Measurements from ENCODE around the gene H1-8. TPM values are rescaled to one million over a fixed set of nuclear protein-coding genes. Genes with fewer than 3 reads are reported as not detected.

The H1-8 gene
- total RNA-seq, 4 donors from 2014 or later = not detected

DNA sequence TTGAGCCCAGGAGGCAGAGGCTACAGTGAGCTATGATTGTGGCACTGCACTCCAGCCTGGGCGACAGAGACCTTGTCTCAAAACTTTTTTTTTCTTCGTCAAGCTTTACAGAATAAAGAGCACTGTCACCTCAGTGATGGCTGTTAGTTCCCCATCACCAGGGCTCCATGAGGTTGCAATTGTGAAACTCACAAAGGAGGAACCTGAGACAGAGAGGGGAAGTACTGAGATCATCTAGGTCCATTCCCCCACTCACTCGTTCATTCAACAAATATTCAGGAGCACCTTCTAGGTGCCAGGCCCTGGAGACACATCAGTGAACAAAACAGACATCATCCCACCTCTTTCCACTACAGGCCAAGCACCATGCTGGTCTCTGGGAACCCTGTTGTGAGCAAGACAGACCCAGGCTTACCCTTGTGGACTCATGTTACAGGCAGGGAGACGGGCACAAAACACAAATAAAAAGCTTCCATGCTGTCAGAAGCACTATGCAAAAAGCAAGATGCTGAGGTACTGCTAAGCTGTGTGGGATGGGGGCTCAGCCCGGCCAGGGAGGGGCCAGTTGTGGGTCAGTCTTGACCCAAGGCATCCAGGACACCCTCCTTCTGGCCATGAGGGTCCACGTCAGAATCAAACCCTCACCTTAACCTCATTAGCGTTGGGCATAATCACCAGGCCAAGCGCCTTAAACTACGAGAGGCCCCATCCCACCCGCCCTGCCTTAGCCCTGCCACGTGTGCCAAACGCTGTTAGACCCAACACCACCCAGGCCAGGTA is 16.7 kb upstream of the H1-8 start:
- TF ChIP-seq, protein P1, sequence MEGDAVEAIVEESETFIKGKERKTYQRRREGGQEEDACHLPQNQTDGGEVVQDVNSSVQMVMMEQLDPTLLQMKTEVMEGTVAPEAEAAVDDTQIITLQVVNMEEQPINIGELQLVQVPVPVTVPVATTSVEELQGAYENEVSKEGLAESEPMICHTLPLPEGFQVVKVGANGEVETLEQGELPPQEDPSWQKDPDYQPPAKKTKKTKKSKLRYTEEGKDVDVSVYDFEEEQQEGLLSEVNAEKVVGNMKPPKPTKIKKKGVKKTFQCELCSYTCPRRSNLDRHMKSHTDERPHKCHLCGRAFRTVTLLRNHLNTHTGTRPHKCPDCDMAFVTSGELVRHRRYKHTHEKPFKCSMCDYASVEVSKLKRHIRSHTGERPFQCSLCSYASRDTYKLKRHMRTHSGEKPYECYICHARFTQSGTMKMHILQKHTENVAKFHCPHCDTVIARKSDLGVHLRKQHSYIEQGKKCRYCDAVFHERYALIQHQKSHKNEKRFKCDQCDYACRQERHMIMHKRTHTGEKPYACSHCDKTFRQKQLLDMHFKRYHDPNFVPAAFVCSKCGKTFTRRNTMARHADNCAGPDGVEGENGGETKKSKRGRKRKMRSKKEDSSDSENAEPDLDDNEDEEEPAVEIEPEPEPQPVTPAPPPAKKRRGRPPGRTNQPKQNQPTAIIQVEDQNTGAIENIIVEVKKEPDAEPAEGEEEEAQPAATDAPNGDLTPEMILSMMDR (IDR thresholded peaks at IDR 0.05) = no peak
- no peak for TF ChIP-seq POLR2A (IDR thresholded peaks at IDR 0.05)
- Histone ChIP-seq H3K9me3 (no peaks in the 10 kb centered on the region), H3K36me3 (no peaks in the 10 kb centered on the region), H3K4me3 (no peak overlapping the region), H3K27me3 (no peaks in the 10 kb centered on the region), H3K4me1 (peaks cover 0 to 6% (median 0%) of the 10 kb centered on the region in 3 donors), H3K27ac (no peak overlapping the region)
- intact Hi-C loops (cut with DNase I) = no loop called here
- 60 to 70% methylated on average over 5 to 7 of the region's 12 CpGs for WGBS, 2 donors
- no peak for DNase-seq

DNA sequence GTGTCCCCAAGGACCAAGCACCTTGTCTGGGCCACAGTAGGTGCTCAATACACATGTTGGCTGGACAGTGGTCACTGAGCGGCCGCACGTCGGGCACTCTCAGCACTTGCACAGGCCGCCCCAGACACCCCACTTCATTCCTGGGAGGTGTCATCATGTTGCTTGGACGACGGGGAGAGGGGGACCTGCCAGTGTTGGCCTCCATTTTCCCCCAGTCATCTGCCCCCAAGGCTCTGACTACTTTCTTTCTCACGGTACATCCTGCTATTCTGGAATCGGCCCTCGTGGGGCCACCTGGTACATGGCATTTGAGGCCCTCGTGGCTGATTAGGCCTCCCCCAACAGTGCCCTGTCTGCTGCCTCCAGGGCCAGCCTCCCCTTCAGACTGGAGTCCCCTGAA is 15.7 kb upstream of the H1-8 start:
- Histone ChIP-seq H3K27me3 (no peaks in the 10 kb centered on the region), H3K9me3 (no peaks in the 10 kb centered on the region), H3K36me3 (no peaks in the 10 kb centered on the region), H3K4me3 (no peak overlapping the region), H3K4me1 (peaks cover 0 to 6% (median 0%) of the 10 kb centered on the region in 3 donors), H3K27ac (no peak overlapping the region)
- WGBS, 2 donors = 78 to 87% methylated on average over 6 to 9 of the region's 11 CpGs
- TF ChIP-seq, protein P1 (IDR thresholded peaks at IDR 0.05) = no peak
- TF ChIP-seq POLR2A (IDR thresholded peaks at IDR 0.05) = no peak
- intact Hi-C loops (cut with DNase I) = no loop called here
- DNase-seq = no peak

DNA sequence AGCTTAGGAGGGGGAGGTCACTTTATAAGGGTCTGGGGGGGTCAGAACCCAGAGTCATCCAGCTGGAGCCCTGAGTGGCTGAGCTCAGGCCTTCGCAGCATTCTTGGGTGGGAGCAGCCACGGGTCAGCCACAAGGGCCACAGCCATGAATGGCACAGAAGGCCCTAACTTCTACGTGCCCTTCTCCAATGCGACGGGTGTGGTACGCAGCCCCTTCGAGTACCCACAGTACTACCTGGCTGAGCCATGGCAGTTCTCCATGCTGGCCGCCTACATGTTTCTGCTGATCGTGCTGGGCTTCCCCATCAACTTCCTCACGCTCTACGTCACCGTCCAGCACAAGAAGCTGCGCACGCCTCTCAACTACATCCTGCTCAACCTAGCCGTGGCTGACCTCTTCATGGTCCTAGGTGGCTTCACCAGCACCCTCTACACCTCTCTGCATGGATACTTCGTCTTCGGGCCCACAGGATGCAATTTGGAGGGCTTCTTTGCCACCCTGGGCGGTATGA is 14.3 kb upstream of the H1-8 start, which contains the start of gene RHO:
TSS of gene RHO (plus strand) at position 51 of the 512 bp plus-strand sequence. CDS start at position 146, 95 bp downstream.
- Histone ChIP-seq H3K4me1 (peaks cover 0 to 6% (median 0%) of the 10 kb centered on the region in 3 donors), H3K36me3 (no peaks in the 10 kb centered on the region), H3K27me3 (no peaks in the 10 kb centered on the region), H3K4me3 (no peak within 1 kb of the TSS), H3K27ac (no peak within 1 kb of the TSS), H3K9me3 (no peaks in the 10 kb centered on the region)
- 90 to 93% methylated on average over 12 to 18 of the region's 18 CpGs for WGBS, 2 donors
- intact Hi-C loops (cut with DNase I) = no loop called here
- TF ChIP-seq, protein P1 (IDR thresholded peaks at IDR 0.05) = no peak
- no peak for TF ChIP-seq POLR2A (IDR thresholded peaks at IDR 0.05)
- DNase-seq = no peak

DNA sequence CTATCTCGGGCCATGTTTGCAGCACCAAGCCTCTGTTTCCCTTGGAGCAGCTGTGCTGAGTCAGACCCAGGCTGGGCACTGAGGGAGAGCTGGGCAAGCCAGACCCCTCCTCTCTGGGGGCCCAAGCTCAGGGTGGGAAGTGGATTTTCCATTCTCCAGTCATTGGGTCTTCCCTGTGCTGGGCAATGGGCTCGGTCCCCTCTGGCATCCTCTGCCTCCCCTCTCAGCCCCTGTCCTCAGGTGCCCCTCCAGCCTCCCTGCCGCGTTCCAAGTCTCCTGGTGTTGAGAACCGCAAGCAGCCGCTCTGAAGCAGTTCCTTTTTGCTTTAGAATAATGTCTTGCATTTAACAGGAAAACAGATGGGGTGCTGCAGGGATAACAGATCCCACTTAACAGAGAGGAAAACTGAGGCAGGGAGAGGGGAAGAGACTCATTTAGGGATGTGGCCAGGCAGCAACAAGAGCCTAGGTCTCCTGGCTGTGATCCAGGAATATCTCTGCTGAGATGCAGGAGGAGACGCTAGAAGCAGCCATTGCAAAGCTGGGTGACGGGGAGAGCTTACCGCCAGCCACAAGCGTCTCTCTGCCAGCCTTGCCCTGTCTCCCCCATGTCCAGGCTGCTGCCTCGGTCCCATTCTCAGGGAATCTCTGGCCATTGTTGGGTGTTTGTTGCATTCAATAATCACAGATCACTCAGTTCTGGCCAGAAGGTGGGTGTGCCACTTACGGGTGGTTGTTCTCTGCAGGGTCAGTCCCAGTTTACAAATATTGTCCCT is 13.4 kb upstream of the H1-8 start:
- TF ChIP-seq, protein P1 (IDR thresholded peaks at IDR 0.05) = no peak
- TF ChIP-seq POLR2A (IDR thresholded peaks at IDR 0.05) = no peak
- WGBS, 2 donors = 67 to 84% methylated on average over 9 to 12 of the region's 12 CpGs
- intact Hi-C loops (cut with DNase I) = no loop called here
- Histone ChIP-seq H3K9me3 (no peaks in the 10 kb centered on the region), H3K4me1 (peaks cover 0 to 6% (median 0%) of the 10 kb centered on the region in 3 donors), H3K36me3 (no peaks in the 10 kb centered on the region), H3K27ac (no peak overlapping the region), H3K4me3 (no peak overlapping the region), H3K27me3 (no peaks in the 10 kb centered on the region)
- no peak for DNase-seq
